ENCODE results near the gene FAM53B.

The FAM53B gene

DNA sequence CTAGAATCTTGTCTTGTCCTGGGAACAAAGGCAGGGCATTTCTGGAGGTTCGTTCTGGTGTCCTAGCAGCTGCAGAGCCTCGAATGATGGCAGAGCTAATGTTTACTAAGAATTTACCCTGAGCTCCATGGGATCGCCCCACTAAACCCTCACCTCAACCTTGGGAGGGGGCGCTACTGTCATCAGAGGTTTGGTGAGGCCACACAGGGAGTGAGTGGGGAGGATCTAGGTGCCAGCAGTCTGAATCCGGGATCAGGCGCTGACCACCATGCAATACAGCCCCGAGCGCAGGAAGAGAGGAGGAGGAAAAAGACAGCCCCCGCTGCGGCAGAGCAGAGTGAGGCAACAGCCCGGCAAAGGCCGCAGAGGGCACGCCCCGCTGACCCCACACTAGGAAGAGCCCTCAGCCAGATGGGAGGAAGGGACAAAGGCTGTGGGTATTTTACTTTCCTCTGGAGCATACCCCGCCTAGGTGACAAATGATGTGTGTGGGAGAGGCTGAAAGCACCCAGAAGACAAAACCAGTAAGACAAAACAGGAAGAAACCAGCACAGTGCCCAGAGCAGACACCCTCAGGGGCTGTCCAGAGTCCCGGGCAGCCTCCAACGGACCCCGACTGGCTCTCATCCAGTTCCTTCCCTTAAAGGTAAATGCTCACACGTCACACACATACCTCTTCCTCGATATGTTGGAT is 103.5 kb downstream of the FAM53B start:
- Histone ChIP-seq H3K36me3 (ENCODE audit: insufficient read depth) (0 out of 2 replicates have a peak, but pooled peaks cover 4% of the 10 kb centered on the region), H4K20me1 (ENCODE audit: insufficient read depth) (no peaks in the 10 kb centered on the region), H3K27ac (peak overlapping the region; percentile 41; the same call in 1 of the 2 replicates), H3K79me2 (ENCODE audit: insufficient read depth, low read depth) (no peaks in the 10 kb centered on the region), H3K9ac (no peak overlapping the region), H2AFZ (ENCODE audit: low read depth) (no peak overlapping the region), H3K4me3 (IDR thresholded peaks at IDR 0.05; ENCODE audit: insufficient read depth, low read depth, low read length) (no peak overlapping the region), H3K4me1 (ENCODE audit: low read depth, poor library complexity, severe bottlenecking) (peaks cover 21% of the 10 kb centered on the region), H3K27me3 (ENCODE audit: insufficient read depth, low read depth) (no peaks in the 10 kb centered on the region), H3K4me2 (peak overlapping the region; percentile 6; the same call in 1 of the 2 replicates)
- TF ChIP-seq, protein P1, sequence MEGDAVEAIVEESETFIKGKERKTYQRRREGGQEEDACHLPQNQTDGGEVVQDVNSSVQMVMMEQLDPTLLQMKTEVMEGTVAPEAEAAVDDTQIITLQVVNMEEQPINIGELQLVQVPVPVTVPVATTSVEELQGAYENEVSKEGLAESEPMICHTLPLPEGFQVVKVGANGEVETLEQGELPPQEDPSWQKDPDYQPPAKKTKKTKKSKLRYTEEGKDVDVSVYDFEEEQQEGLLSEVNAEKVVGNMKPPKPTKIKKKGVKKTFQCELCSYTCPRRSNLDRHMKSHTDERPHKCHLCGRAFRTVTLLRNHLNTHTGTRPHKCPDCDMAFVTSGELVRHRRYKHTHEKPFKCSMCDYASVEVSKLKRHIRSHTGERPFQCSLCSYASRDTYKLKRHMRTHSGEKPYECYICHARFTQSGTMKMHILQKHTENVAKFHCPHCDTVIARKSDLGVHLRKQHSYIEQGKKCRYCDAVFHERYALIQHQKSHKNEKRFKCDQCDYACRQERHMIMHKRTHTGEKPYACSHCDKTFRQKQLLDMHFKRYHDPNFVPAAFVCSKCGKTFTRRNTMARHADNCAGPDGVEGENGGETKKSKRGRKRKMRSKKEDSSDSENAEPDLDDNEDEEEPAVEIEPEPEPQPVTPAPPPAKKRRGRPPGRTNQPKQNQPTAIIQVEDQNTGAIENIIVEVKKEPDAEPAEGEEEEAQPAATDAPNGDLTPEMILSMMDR (conservative IDR thresholded peaks at IDR 0.05; ENCODE audit: low read depth, low read length) = no peak

DNA sequence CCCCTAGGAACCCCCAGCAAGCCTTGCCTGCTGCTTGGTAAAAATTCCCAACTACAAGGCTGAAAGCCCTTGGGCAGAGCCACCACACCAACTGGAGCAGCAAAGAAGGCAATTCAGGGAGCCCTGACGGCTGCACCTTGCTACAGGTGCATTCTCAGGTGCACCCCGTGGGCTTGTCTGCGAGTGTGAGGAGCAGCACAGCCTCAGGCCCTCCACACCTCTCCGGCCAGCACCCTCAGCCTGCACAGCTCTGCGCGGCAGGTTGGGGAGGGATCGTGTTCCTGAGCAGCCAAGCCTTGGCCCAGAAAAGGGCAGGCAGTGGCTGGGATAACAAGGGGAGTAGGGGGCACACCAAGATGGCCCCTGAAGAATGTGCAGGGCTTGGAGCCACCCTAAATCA is 104.1 kb downstream of the FAM53B start:
- no peak overlapping the region for H3K4me2 ChIP-seq
- no peak overlapping the region for H2AFZ ChIP-seq (ENCODE audit: low read depth)
- H3K27ac ChIP-seq = no peak overlapping the region
- no peak overlapping the region for H3K4me3 ChIP-seq (IDR thresholded peaks at IDR 0.05; ENCODE audit: insufficient read depth, low read depth, low read length)
- TF ChIP-seq, protein P1 (conservative IDR thresholded peaks at IDR 0.05; ENCODE audit: low read depth, low read length) = no peak
- H4K20me1 ChIP-seq (ENCODE audit: insufficient read depth) = no peaks in the 10 kb centered on the region
- peaks cover 17% of the 10 kb centered on the region for H3K4me1 ChIP-seq (ENCODE audit: low read depth, poor library complexity, severe bottlenecking)
- no peaks in the 10 kb centered on the region for H3K79me2 ChIP-seq (ENCODE audit: insufficient read depth, low read depth)
- H3K27me3 ChIP-seq (ENCODE audit: insufficient read depth, low read depth) = no peaks in the 10 kb centered on the region
- 0 out of 2 replicates have a peak, but pooled peaks cover 4% of the 10 kb centered on the region for H3K36me3 ChIP-seq (ENCODE audit: insufficient read depth)
- no peak overlapping the region for H3K9ac ChIP-seq

DNA sequence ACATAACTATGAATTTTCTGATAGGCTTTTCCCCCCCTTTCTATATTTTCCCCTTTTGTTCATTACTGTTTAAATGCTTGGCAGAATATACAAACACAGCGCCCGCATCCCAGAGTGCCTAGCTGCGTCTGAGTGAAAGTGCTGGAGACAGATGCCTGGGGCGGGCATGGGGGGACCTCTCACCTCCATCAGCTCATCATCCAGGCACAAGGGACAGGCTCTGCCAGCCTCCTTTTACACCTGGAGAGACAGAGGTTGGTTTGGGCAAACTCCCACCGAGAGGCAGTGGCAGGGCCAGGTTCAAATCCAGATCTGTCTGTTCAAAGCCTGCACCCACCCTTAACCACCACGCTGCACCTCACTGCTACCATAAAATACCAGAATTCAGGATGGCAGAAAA is 104.5 kb downstream of the FAM53B start:
- Histone ChIP-seq H2AFZ (ENCODE audit: low read depth) (no peak overlapping the region), H3K27ac (no peak overlapping the region), H3K36me3 (ENCODE audit: insufficient read depth) (0 out of 2 replicates have a peak, but pooled peaks cover 4% of the 10 kb centered on the region), H3K4me2 (no peak overlapping the region), H3K9ac (no peak overlapping the region), H4K20me1 (ENCODE audit: insufficient read depth) (no peaks in the 10 kb centered on the region), H3K4me1 (ENCODE audit: low read depth, poor library complexity, severe bottlenecking) (peaks cover 15% of the 10 kb centered on the region), H3K79me2 (ENCODE audit: insufficient read depth, low read depth) (no peaks in the 10 kb centered on the region), H3K4me3 (IDR thresholded peaks at IDR 0.05; ENCODE audit: insufficient read depth, low read depth, low read length) (no peak overlapping the region), H3K27me3 (ENCODE audit: insufficient read depth, low read depth) (no peaks in the 10 kb centered on the region)
- TF ChIP-seq, protein P1 (conservative IDR thresholded peaks at IDR 0.05; ENCODE audit: low read depth, low read length) = no peak

DNA sequence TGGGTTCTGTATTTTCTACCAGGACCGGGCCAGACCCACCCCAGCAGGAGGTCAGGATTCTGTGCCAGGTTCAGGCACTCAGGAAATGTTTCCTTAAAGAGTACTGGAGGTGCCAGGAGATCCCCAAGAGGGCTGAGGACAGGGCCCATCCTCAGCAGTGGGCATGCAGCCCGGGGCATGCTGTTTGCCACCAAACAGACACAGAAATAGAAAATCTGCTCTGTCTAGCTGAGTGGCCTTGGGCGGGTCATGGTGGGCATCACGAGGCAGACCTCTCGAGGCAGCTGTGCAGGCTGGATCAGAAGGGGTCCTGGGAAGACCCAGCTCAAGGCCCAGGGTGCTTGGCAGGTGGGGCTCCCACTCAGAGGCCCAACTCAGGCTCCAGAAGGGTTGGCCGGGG is 105.0 kb downstream of the FAM53B start:
- H3K27me3 ChIP-seq (ENCODE audit: insufficient read depth, low read depth) = no peaks in the 10 kb centered on the region
- H3K36me3 ChIP-seq (ENCODE audit: insufficient read depth) = 0 out of 2 replicates have a peak, but pooled peaks cover 4% of the 10 kb centered on the region
- H2AFZ ChIP-seq (ENCODE audit: low read depth) = no peak overlapping the region
- H3K4me1 ChIP-seq (ENCODE audit: low read depth, poor library complexity, severe bottlenecking) = peaks cover 15% of the 10 kb centered on the region
- no peak overlapping the region for H3K4me3 ChIP-seq (IDR thresholded peaks at IDR 0.05; ENCODE audit: insufficient read depth, low read depth, low read length)
- TF ChIP-seq, protein P1 (conservative IDR thresholded peaks at IDR 0.05; ENCODE audit: low read depth, low read length) = no peak
- no peak overlapping the region for H3K9ac ChIP-seq
- H4K20me1 ChIP-seq (ENCODE audit: insufficient read depth) = no peaks in the 10 kb centered on the region
- H3K4me2 ChIP-seq = no peak overlapping the region
- no peaks in the 10 kb centered on the region for H3K79me2 ChIP-seq (ENCODE audit: insufficient read depth, low read depth)
- no peak overlapping the region for H3K27ac ChIP-seq
